Measurements from ENCODE around the gene NCK2. TPM values are rescaled to one million over a fixed set of nuclear protein-coding genes. Genes with fewer than 3 reads are reported as not detected.

The NCK2 gene
- total RNA-seq, 1 experiment from 2014 or later, result 26.7 TPM

DNA sequence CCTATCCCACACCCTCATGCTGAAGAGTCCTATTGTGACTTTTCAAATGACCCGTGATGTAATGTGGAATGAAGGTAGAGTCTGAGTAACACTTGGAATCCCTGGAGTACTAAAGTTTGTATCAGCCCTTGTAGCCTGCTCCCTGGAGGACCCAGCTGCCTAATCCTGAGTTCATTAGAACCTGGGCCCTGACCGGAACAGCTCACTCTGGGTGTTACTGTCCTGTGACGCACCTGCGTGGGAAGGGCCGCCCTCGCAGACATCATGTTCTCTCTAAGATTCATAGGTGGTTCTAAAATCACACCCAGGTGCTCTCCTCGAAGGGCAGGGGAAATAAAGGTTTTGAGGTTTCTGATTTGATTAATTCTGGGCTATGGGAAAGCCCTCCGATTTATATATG is 62.3 kb downstream of the NCK2 start:
- H3K9me2 ChIP-seq (ENCODE audit: insufficient read depth), result no peaks in the 10 kb centered on the region
- no peak overlapping the region for H3K27ac ChIP-seq (ENCODE audit: low read depth, low read length)
- H3K27me3 ChIP-seq (ENCODE audit: insufficient read depth, low read length), result no peaks in the 10 kb centered on the region
- no peaks in the 10 kb centered on the region for H4K20me1 ChIP-seq (ENCODE audit: insufficient read depth)
- no peaks in the 10 kb centered on the region for H3K9me3 ChIP-seq (ENCODE audit: control insufficient read depth in 1 of 2, insufficient read depth in 1 of 2, low read depth in 1 of 2, low read length in 2 of 2)
- no TSS peak for BruUV-seq (replicated peaks)
- ChIA-PET CTCF (no interaction called here), RAD21 (ENCODE audit: low non-redundant PET in 1 of 2, low total read pairs in 2 of 2, uncharacterized antibody in 2 of 2, unreplicated experiment in 2 of 2) (no interaction called here), POLR2A (no interaction called here)
- no peak overlapping the region for H3K9ac ChIP-seq (ENCODE audit: low read length)
- ATAC-seq (no peak), DNase-seq (ENCODE audit: low read depth, low spot score) (no peak)
- intact Hi-C loops (cut with micrococcal nuclease), result no loop called here
- TF ChIP-seq, protein P1, sequence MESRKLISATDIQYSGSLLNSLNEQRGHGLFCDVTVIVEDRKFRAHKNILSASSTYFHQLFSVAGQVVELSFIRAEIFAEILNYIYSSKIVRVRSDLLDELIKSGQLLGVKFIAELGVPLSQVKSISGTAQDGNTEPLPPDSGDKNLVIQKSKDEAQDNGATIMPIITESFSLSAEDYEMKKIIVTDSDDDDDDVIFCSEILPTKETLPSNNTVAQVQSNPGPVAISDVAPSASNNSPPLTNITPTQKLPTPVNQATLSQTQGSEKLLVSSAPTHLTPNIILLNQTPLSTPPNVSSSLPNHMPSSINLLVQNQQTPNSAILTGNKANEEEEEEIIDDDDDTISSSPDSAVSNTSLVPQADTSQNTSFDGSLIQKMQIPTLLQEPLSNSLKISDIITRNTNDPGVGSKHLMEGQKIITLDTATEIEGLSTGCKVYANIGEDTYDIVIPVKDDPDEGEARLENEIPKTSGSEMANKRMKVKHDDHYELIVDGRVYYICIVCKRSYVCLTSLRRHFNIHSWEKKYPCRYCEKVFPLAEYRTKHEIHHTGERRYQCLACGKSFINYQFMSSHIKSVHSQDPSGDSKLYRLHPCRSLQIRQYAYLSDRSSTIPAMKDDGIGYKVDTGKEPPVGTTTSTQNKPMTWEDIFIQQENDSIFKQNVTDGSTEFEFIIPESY (IDR thresholded peaks at IDR 0.05; ENCODE audit: extremely low read depth, insufficient replicate concordance, low read length), result no peak
- TF ChIP-seq, protein P2, sequence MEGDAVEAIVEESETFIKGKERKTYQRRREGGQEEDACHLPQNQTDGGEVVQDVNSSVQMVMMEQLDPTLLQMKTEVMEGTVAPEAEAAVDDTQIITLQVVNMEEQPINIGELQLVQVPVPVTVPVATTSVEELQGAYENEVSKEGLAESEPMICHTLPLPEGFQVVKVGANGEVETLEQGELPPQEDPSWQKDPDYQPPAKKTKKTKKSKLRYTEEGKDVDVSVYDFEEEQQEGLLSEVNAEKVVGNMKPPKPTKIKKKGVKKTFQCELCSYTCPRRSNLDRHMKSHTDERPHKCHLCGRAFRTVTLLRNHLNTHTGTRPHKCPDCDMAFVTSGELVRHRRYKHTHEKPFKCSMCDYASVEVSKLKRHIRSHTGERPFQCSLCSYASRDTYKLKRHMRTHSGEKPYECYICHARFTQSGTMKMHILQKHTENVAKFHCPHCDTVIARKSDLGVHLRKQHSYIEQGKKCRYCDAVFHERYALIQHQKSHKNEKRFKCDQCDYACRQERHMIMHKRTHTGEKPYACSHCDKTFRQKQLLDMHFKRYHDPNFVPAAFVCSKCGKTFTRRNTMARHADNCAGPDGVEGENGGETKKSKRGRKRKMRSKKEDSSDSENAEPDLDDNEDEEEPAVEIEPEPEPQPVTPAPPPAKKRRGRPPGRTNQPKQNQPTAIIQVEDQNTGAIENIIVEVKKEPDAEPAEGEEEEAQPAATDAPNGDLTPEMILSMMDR (IDR thresholded peaks at IDR 0.05 in 2 of 3, conservative IDR thresholded peaks at IDR 0.05 in 1 of 3; ENCODE audit: borderline replicate concordance in 1 of 3, insufficient read depth in 1 of 3, low read depth in 2 of 3, low read length in 2 of 3), result no peak
- no peak for TF ChIP-seq CEBPB (IDR thresholded peaks at IDR 0.05; ENCODE audit: low read depth)
- no peak for TF ChIP-seq JUND (IDR thresholded peaks at IDR 0.05)
- no peak for TF ChIP-seq EZH2phosphoT487 (IDR thresholded peaks at IDR 0.05; ENCODE audit: borderline replicate concordance)
- no peak for TF ChIP-seq YY1 (IDR thresholded peaks at IDR 0.05; ENCODE audit: extremely low read depth, insufficient replicate concordance, low read depth, low read length)
- TF ChIP-seq CBX3 (IDR thresholded peaks at IDR 0.05; ENCODE audit: low read depth), result no peak
- no peak for TF ChIP-seq SRF (IDR thresholded peaks at IDR 0.05; ENCODE audit: low read depth)
- TF ChIP-seq, protein P3, sequence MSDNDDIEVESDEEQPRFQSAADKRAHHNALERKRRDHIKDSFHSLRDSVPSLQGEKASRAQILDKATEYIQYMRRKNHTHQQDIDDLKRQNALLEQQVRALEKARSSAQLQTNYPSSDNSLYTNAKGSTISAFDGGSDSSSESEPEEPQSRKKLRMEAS (IDR thresholded peaks at IDR 0.05), result no peak
- TF ChIP-seq ZFX (IDR thresholded peaks at IDR 0.05), result no peak
- TF ChIP-seq POLR2AphosphoS5 (IDR thresholded peaks at IDR 0.05; ENCODE audit: low read depth, low read length), result no peak
- H3K4me2 ChIP-seq (ENCODE audit: low read length), result no peak overlapping the region
- H3K79me2 ChIP-seq (ENCODE audit: insufficient read depth, low read length), result peaks cover 26% of the 10 kb centered on the region
- no peaks in the 10 kb centered on the region for H3K36me3 ChIP-seq (ENCODE audit: control insufficient read depth in 1 of 2, insufficient read depth in 2 of 2, low read length in 2 of 2)
- H3K4me1 ChIP-seq (ENCODE audit: control insufficient read depth in 1 of 2, insufficient read depth in 2 of 2, low read length in 2 of 2), result no peaks in the 10 kb centered on the region
- H2AFZ ChIP-seq (ENCODE audit: low read depth, low read length, poor library complexity, severe bottlenecking), result no peak overlapping the region
- H3K4me3 ChIP-seq (replicated peaks in 1 of 2; ENCODE audit: low read depth in 1 of 2, low read length in 2 of 2), result no peak overlapping the region
